ENCODE measurements around the gene RNU5B-1.

DNA sequence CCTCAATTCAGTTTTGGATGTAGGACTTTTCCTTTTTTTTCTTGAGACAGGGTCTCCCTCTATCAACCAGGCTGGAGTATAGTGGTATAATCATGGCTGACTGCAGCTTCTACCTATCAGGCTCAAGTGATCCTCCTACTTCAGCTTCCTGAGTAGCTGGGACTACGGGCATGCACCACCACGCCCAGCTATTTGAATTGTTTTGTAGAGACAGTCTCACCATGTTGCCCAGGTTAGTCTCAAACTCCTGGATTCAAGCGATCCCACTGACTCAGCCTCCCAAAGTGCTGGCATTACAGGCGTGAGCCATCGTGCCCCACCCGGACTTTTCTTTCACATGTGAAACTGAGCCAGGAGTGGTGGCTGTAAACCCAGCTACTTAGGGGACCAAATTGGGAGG is 3.5 kb downstream of the RNU5B-1 start:
- TF ChIP-seq, protein P1, sequence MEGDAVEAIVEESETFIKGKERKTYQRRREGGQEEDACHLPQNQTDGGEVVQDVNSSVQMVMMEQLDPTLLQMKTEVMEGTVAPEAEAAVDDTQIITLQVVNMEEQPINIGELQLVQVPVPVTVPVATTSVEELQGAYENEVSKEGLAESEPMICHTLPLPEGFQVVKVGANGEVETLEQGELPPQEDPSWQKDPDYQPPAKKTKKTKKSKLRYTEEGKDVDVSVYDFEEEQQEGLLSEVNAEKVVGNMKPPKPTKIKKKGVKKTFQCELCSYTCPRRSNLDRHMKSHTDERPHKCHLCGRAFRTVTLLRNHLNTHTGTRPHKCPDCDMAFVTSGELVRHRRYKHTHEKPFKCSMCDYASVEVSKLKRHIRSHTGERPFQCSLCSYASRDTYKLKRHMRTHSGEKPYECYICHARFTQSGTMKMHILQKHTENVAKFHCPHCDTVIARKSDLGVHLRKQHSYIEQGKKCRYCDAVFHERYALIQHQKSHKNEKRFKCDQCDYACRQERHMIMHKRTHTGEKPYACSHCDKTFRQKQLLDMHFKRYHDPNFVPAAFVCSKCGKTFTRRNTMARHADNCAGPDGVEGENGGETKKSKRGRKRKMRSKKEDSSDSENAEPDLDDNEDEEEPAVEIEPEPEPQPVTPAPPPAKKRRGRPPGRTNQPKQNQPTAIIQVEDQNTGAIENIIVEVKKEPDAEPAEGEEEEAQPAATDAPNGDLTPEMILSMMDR (IDR thresholded peaks at IDR 0.05 in 8 of 11, conservative IDR thresholded peaks at IDR 0.05 in 3 of 11), result no peak
- no peak for TF ChIP-seq POLR2A (IDR thresholded peaks at IDR 0.05)
- no peak for TF ChIP-seq POLR2AphosphoS5 (IDR thresholded peaks at IDR 0.05)

Measured in spleen (tissue), 7 donors.